ENCODE results near the gene RNU6-1.

DNA sequence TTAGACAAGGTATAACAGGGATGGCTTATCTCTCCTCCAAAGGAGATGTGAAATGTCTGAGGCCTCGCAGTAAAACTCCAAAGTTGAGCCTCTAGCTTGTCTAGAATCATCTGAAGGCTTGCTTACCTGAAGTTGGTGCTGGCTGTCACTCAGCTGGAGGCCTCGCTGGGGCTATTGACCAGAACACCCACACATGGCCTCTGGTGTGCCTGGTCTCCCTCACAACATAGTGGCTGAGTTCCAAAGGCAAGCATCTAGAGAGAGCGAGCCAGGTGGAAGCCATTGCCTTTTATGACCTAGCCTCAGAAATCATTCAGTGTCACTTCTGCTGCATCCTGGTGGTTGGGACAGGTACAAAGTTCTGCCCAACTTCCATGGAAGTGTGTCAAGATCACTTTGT lies 17.4 kb upstream of the RNU6-1 start:
- TF ChIP-seq, protein P1, sequence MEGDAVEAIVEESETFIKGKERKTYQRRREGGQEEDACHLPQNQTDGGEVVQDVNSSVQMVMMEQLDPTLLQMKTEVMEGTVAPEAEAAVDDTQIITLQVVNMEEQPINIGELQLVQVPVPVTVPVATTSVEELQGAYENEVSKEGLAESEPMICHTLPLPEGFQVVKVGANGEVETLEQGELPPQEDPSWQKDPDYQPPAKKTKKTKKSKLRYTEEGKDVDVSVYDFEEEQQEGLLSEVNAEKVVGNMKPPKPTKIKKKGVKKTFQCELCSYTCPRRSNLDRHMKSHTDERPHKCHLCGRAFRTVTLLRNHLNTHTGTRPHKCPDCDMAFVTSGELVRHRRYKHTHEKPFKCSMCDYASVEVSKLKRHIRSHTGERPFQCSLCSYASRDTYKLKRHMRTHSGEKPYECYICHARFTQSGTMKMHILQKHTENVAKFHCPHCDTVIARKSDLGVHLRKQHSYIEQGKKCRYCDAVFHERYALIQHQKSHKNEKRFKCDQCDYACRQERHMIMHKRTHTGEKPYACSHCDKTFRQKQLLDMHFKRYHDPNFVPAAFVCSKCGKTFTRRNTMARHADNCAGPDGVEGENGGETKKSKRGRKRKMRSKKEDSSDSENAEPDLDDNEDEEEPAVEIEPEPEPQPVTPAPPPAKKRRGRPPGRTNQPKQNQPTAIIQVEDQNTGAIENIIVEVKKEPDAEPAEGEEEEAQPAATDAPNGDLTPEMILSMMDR (IDR thresholded peaks at IDR 0.05), result no peak
- no peak for TF ChIP-seq POLR2A (IDR thresholded peaks at IDR 0.05)

Measured in gastroesophageal sphincter (tissue), 3 donors.